Fibroblast of mammary gland (primary cell): ENCODE results near the gene TMEM161B.
"Not testable (repeated sequence)": the region's sequence is repeated elsewhere in the genome, so short reads cannot be mapped to it uniquely, and the experiment has no call there.

Experiments used
- DNase-seq: peaks from one replicate; pipeline ENCODE4 v3.0.0-alpha.2; 2010; ENCODE audit warnings: low read depth
- H3K4me3 ChIP-seq: 2 replicates; pipeline ENCODE4 v1.5.1; 2011; ENCODE audit warnings: low read depth, mild to moderate bottlenecking, low read length, moderate library complexity; ENCODE audit not compliant: control insufficient read depth
- TF ChIP-seq, protein P1 (sequence below): conservative IDR thresholded peaks from 2 replicates; pipeline ENCODE4 v1.5.1; 2011; ENCODE audit warnings: low read depth, low read length, inconsistent platforms; ENCODE audit not compliant: control insufficient read depth, insufficient read depth

The TMEM161B gene

GRCh38 chr5:88214655-88215054 is 54.0 kb downstream of the TMEM161B start:
- TF ChIP-seq, protein P1, sequence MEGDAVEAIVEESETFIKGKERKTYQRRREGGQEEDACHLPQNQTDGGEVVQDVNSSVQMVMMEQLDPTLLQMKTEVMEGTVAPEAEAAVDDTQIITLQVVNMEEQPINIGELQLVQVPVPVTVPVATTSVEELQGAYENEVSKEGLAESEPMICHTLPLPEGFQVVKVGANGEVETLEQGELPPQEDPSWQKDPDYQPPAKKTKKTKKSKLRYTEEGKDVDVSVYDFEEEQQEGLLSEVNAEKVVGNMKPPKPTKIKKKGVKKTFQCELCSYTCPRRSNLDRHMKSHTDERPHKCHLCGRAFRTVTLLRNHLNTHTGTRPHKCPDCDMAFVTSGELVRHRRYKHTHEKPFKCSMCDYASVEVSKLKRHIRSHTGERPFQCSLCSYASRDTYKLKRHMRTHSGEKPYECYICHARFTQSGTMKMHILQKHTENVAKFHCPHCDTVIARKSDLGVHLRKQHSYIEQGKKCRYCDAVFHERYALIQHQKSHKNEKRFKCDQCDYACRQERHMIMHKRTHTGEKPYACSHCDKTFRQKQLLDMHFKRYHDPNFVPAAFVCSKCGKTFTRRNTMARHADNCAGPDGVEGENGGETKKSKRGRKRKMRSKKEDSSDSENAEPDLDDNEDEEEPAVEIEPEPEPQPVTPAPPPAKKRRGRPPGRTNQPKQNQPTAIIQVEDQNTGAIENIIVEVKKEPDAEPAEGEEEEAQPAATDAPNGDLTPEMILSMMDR, result no peak
- DNase-seq, result no peak
- H3K4me3 ChIP-seq, result no peak overlapping the region

GRCh38 chr5:88207575-88207974 is 61.1 kb downstream of the TMEM161B start:
- no peak for DNase-seq
- TF ChIP-seq, protein P1, result no peak
- no peak overlapping the region for H3K4me3 ChIP-seq

GRCh38 chr5:88203981-88204750 is 64.5 kb downstream of the TMEM161B start:
- H3K4me3 ChIP-seq, result no peak overlapping the region
- DNase-seq, result no peak
- TF ChIP-seq, protein P1, result no peak

DNA sequence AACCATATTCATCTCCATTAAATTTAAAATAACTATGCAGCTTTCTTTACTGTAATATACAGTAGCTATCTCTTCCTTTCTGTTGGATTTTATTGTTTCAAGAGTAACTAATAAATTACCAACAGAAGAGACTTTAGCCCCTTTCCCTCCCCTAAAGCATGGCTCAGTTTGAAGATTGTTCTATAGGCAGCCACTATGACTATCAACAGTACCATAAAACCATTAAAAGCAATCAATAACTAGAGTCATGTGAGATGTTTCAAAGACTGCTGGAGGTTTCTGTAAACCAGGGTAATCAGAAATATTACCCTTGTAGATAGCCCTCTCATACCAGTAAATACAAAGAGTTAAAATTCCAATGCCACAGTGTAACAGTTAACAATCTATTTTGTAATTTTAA is 73.0 kb downstream of the TMEM161B start:
- no peak overlapping the region for H3K4me3 ChIP-seq
- TF ChIP-seq, protein P1, result no peak
- DNase-seq, result no peak

DNA sequence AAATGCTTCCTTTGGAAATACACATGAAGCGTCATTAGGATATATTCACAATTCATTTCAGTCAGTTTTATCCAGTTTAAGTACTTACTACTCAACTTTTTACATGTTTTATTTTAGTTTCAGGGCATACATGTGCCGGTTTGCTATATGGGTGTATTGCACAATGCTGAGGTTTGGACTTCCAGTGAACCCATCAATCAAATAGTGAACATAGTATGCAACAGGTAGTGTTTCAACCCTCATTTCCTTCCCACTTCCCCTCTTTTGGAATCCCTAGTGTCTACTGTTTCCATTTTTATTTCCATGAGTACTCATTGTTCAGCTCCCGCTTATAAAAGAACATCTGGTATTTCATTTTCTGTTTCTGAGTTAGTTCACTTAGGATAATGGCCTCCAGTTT is 74.7 kb downstream of the TMEM161B start:
- TF ChIP-seq, protein P1, result no peak
- no peak for DNase-seq
- no peak overlapping the region for H3K4me3 ChIP-seq

DNA sequence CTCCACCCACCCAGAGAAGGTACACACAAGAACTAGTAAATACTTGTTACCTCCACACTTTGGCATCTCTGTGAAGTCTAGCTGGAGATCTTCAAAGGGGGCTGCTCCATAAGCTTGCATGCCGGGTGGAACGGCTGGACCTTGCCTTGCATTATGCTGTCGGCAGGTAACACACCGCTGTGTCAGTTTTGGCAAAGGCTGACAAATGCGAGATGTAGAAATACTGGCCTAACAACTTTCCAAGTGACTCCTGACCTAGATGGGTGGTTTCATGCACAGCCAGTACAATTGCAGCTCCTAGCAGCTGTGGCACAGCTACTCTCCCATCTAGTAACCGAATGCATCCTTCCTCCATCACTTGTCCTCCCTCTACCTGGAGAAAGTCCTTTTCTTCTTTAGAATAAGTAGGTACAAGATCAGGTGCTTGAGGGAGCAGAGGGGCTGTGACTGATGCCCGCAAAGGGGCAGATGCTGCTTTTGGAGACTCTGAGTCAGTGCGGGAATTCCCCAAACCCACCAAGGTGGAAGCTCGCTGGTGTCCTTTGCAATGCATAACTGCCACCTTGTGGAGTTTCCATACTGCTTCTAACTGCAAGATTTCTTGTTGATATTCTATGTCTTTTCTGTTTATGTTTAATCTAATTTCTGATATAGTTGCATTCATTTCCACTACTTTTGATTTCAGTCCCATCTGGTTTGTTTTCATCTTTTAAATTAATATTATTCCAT is 78.4 kb downstream of the TMEM161B start:
- TF ChIP-seq, protein P1, result no peak
- H3K4me3 ChIP-seq, result no peak overlapping the region
- DNase-seq, result no peak

GRCh38 chr5:88189484-88189883 is 79.2 kb downstream of the TMEM161B start:
- not testable (repeated sequence) for H3K4me3 ChIP-seq, DNase-seq
